HL-60 (cell line): ENCODE data around the gene DAB2.

Experiments
- DNase-seq, 2 experiments: peaks; one replicate each; pipeline ENCODE4 v3.0.0-alpha.2; 2010 to 2020; ENCODE audit warnings: low read depth in 1 of 2, low spot score in 1 of 2
- H3K27ac ChIP-seq: fragments of 250-450 bp; sonication (Bioruptor Pico); replicated peaks from 2 replicates; pipeline ENCODE4 v1.5.1; 2020; ENCODE audit warnings: mild to moderate bottlenecking, moderate library complexity
- H3K27me3 ChIP-seq: fragments of 250-450 bp; sonication (Bioruptor Pico); 2 replicates; pipeline ENCODE4 v1.5.1; 2021; ENCODE audit warnings: mild to moderate bottlenecking, moderate library complexity; ENCODE audit not compliant: insufficient read depth, poor library complexity, severe bottlenecking
- H3K4me3 ChIP-seq: replicated peaks from 2 replicates; pipeline ENCODE4 v1.5.1; 2011; ENCODE audit warnings: mild to moderate bottlenecking, control low read depth, low read length; ENCODE audit not compliant: insufficient read depth
- GABPA ChIP-seq: IDR thresholded peaks from 2 replicates; pipeline ENCODE4 v1.6.1; 2012; ENCODE audit warnings: low read depth
- POLR2AphosphoS5 ChIP-seq: IDR thresholded peaks from 2 replicates; pipeline ENCODE4 v1.6.1; 2012; ENCODE audit warnings: low read depth
- REST ChIP-seq: IDR thresholded peaks from 2 replicates; pipeline ENCODE4 v1.6.1; 2012; ENCODE audit warnings: low read depth; ENCODE audit not compliant: insufficient replicate concordance
- SPI1 ChIP-seq: IDR thresholded peaks from 2 replicates; pipeline ENCODE4 v1.6.1; 2012; ENCODE audit warnings: low read depth, mild to moderate bottlenecking, borderline replicate concordance
- TF ChIP-seq, protein P1 (sequence below): IDR thresholded peaks from one replicate; pipeline ENCODE4 v1.5.1; 2011; ENCODE audit warnings: low read length, control low read depth, inconsistent platforms; ENCODE audit not compliant: insufficient read depth

Gene DAB2

GRCh38 chr5:39452846-39453245, 28.1 kb upstream of the DAB2 start:
- no peak for TF ChIP-seq REST
- no peak for TF ChIP-seq SPI1
- no peak for TF ChIP-seq GABPA
- no peak for TF ChIP-seq POLR2AphosphoS5
- TF ChIP-seq, protein P1, sequence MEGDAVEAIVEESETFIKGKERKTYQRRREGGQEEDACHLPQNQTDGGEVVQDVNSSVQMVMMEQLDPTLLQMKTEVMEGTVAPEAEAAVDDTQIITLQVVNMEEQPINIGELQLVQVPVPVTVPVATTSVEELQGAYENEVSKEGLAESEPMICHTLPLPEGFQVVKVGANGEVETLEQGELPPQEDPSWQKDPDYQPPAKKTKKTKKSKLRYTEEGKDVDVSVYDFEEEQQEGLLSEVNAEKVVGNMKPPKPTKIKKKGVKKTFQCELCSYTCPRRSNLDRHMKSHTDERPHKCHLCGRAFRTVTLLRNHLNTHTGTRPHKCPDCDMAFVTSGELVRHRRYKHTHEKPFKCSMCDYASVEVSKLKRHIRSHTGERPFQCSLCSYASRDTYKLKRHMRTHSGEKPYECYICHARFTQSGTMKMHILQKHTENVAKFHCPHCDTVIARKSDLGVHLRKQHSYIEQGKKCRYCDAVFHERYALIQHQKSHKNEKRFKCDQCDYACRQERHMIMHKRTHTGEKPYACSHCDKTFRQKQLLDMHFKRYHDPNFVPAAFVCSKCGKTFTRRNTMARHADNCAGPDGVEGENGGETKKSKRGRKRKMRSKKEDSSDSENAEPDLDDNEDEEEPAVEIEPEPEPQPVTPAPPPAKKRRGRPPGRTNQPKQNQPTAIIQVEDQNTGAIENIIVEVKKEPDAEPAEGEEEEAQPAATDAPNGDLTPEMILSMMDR, result no peak
- Histone ChIP-seq H3K4me3 (no peak overlapping the region), H3K27me3 (peaks cover 4% of the 10 kb centered on the region), H3K27ac (no peak overlapping the region)
- no peak for DNase-seq

GRCh38 chr5:39451276-39451941, 26.6 kb upstream of the DAB2 start:
- no peak overlapping the region for H3K27ac ChIP-seq
- no peak for DNase-seq
- H3K27me3 ChIP-seq, result peaks cover 4% of the 10 kb centered on the region
- no peak overlapping the region for H3K4me3 ChIP-seq
- TF ChIP-seq POLR2AphosphoS5 (no peak), SPI1 (no peak), GABPA (no peak), REST (no peak)
- TF ChIP-seq, protein P1, result no peak

DNA sequence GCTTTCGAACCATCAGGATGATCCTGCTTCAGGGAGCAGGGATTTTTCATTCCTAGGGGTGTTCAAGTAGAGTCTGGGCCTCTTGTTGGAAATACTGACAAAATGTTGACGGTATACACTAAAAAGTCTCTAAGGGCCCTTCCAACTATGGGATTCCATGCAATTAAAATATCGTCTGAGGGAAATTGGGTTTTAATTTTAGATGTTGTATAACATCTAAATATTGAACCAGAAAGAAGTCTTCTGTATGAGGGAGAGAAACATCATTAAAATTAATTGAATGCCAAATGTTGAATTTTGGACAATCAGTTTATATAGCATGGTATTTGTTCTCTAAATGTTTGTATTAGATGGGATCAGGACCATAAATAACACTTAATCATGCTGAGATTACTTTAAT, 25.7 kb upstream of the DAB2 start:
- TF ChIP-seq REST, result no peak
- no peak overlapping the region for H3K4me3 ChIP-seq
- no peak for DNase-seq
- H3K27ac ChIP-seq, result no peak overlapping the region
- H3K27me3 ChIP-seq, result peaks cover 4% of the 10 kb centered on the region
